ENCODE measurements around the gene ATP11B.

Gene ATP11B

GRCh38 chr3:182824957-182825356 lies 31.7 kb downstream of the ATP11B start:
- H3K4me3 ChIP-seq (replicated peaks; ENCODE audit: low read depth, low read length), result no peak overlapping the region
- TF ChIP-seq, protein P1, sequence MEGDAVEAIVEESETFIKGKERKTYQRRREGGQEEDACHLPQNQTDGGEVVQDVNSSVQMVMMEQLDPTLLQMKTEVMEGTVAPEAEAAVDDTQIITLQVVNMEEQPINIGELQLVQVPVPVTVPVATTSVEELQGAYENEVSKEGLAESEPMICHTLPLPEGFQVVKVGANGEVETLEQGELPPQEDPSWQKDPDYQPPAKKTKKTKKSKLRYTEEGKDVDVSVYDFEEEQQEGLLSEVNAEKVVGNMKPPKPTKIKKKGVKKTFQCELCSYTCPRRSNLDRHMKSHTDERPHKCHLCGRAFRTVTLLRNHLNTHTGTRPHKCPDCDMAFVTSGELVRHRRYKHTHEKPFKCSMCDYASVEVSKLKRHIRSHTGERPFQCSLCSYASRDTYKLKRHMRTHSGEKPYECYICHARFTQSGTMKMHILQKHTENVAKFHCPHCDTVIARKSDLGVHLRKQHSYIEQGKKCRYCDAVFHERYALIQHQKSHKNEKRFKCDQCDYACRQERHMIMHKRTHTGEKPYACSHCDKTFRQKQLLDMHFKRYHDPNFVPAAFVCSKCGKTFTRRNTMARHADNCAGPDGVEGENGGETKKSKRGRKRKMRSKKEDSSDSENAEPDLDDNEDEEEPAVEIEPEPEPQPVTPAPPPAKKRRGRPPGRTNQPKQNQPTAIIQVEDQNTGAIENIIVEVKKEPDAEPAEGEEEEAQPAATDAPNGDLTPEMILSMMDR (IDR thresholded peaks at IDR 0.05; ENCODE audit: low read length, missing control alignments), result no peak

DNA sequence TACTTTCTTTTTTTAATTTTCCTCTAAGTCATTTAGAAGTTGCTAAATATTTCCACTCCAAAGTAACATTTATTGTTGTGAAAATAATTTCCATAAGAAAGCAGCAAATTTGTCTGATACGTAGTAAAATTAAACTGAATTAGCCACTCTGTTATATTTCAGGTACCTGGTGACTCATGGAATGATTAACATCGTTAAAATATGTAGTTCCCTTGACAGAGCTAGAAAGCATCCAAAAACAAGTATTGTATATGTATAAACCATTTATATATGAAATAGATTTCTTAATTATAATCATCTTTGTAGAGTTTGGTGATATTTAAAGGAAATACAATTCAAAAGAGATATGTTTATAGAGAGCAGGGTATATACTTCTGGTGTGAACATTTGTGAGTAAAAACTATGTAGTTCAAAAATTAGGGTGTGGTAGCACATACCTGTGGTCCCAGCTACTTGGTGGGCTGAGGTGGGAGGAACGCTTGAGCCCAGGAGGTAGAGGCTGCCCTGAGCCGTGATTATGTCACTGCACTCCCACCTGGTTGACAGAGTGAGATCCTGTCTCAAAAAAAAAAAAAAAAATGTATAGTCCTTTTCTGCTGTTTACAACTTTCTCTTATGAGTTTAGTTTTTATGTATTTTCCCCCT lies 36.6 kb downstream of the ATP11B start:
- TF ChIP-seq, protein P1 (IDR thresholded peaks at IDR 0.05; ENCODE audit: low read length, missing control alignments), result no peak
- DNase-seq (ENCODE audit: low read depth), result no peak
- H3K4me3 ChIP-seq (replicated peaks; ENCODE audit: low read depth, low read length), result no peak overlapping the region

More at GRCh38 chr3:182824957-182825356, 31.7 kb downstream of the ATP11B start:
- DNase-seq (ENCODE audit: low read depth), result no peak

DNA sequence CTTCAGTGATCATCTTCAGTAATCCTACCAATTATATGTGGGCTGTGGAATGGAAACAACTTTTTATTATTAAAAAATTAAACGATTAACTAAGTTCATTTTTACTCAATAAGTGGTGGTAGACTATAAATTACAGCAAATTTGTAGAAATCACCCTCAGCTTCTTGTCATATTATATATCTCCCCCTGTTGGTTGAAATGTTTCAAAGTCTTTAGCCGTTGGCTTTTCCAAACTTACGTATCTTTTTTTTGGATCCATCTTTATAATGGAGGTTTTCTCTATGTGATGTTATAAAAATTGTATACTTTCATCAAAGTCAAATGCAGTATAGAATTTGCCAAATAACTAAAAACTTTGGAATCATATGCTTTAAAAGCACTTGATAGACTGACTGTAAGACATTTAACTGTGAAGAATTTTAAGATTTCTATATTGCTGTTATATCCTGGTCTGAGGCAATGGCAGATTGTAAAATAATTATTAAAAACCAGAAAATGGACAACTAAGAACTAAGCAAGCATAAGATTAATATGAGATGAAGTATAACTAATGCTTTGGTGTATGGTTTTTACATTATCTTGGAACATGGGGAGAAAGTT lies 44.7 kb downstream of the ATP11B start:
- TF ChIP-seq, protein P1 (IDR thresholded peaks at IDR 0.05; ENCODE audit: low read length, missing control alignments), result peak; percentile 50
- no peak overlapping the region for H3K4me3 ChIP-seq (replicated peaks; ENCODE audit: low read depth, low read length)
- peak; percentile 57 for DNase-seq (ENCODE audit: low read depth)

GRCh38 chr3:182843478-182843877 lies 50.2 kb downstream of the ATP11B start:
- TF ChIP-seq, protein P1 (IDR thresholded peaks at IDR 0.05; ENCODE audit: low read length, missing control alignments), result no peak

DNA sequence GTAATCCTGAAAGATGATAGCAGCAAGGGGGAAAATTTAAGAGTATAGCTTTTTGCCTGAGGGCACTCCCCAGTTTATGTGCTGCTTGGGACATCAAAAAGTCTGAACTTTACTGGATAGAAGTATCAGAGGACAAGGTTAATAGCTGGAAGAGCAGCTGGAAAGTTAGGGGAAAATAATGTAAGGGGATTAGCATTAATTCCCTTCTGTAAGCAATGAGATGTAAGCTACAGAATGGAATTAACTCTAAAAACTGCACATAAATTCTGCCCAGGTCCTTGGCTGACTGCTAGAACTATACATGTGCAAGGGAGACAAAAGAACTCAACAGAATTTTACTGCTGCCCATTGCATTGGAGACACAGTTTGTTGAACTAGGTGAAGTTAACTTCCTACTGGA lies 55.6 kb downstream of the ATP11B start:
- TF ChIP-seq, protein P1 (IDR thresholded peaks at IDR 0.05; ENCODE audit: low read length, missing control alignments), result no peak
- H3K4me3 ChIP-seq (replicated peaks; ENCODE audit: low read depth, low read length), result no peak overlapping the region
- DNase-seq (ENCODE audit: low read depth), result no peak

More at GRCh38 chr3:182843478-182843877, 50.2 kb downstream of the ATP11B start:
- no peak overlapping the region for H3K4me3 ChIP-seq (replicated peaks; ENCODE audit: low read depth, low read length)
- no peak for DNase-seq (ENCODE audit: low read depth)

- DNase-seq (ENCODE audit: low read depth), result no peak
- TF ChIP-seq, protein P1 (IDR thresholded peaks at IDR 0.05; ENCODE audit: low read length, missing control alignments), result no peak
- no peak overlapping the region for H3K4me3 ChIP-seq (replicated peaks; ENCODE audit: low read depth, low read length)
Measured at GRCh38 chr3:182855076-182855475, 61.8 kb downstream of the ATP11B start.

- TF ChIP-seq, protein P1 (IDR thresholded peaks at IDR 0.05; ENCODE audit: low read length, missing control alignments), result no peak
- peak; percentile 1 for DNase-seq (ENCODE audit: low read depth)
- H3K4me3 ChIP-seq (replicated peaks; ENCODE audit: low read depth, low read length), result no peak overlapping the region
Measured at GRCh38 chr3:182861348-182861747, 68.0 kb downstream of the ATP11B start.

Measured in fibroblast of pulmonary artery (primary cell).